GM23338 (cell line): Measurements from ENCODE around the gene SEMA4D. TPM values are rescaled to one million over a fixed set of nuclear protein-coding genes. Genes with fewer than 3 reads are reported as not detected.

Source experiments
- ATAC-seq: fragments of 200-7000 bp; cut with Tn5 transposase; 3 replicates; pipeline ENCODE4 v1.9.1; 2020
- DNase-seq: peaks from one replicate; pipeline ENCODE4 v3.0.0-alpha.2; 2015; ENCODE audit warnings: low spot score
- H2AFZ ChIP-seq: fragments of 200-600 bp; sonication (generic); 2 replicates; pipeline ENCODE4 v1.8.0; 2016; ENCODE audit warnings: antibody characterized with exemption, mild to moderate bottlenecking, moderate library complexity
- H3F3A ChIP-seq: fragments of 200-600 bp; sonication (generic); replicated peaks from 2 replicates; pipeline ENCODE4 v1.8.0; 2017; ENCODE audit warnings: antibody characterized with exemption, mixed run types, low read depth
- H3K27ac ChIP-seq: fragments of 200-600 bp; sonication (generic); 2 replicates; pipeline ENCODE4 v1.6.1; 2016; ENCODE audit warnings: low read depth
- H3K27me3 ChIP-seq: fragments of 200-600 bp; sonication (generic); 2 replicates; pipeline ENCODE4 v1.8.0; 2016; ENCODE audit warnings: mild to moderate bottlenecking, mixed run types, moderate library complexity; ENCODE audit not compliant: insufficient read depth
- H3K36me3 ChIP-seq: fragments of 200-600 bp; sonication (generic); 2 replicates; pipeline ENCODE4 v1.8.0; 2016; ENCODE audit warnings: mild to moderate bottlenecking; ENCODE audit not compliant: insufficient read depth
- H3K4me1 ChIP-seq: fragments of 200-600 bp; sonication (generic); 2 replicates; pipeline ENCODE4 v1.8.0; 2016; ENCODE audit warnings: mild to moderate bottlenecking, moderate library complexity; ENCODE audit not compliant: insufficient read depth
- H3K4me2 ChIP-seq: fragments of 200-600 bp; sonication (generic); 2 replicates; pipeline ENCODE4 v1.7.1; 2017; ENCODE audit warnings: mixed run types
- H3K4me3 ChIP-seq: fragments of 200-600 bp; sonication (generic); 2 replicates; pipeline ENCODE4 v1.6.1; 2016; ENCODE audit warnings: mixed run types
- H3K79me2 ChIP-seq: fragments of 200-600 bp; sonication (generic); replicated peaks from 2 replicates; pipeline ENCODE4 v1.8.0; 2017; ENCODE audit warnings: mild to moderate bottlenecking; ENCODE audit not compliant: insufficient read depth
- H3K9me2 ChIP-seq: fragments of 200-600 bp; sonication (generic); 2 replicates; pipeline ENCODE4 v1.8.0; 2017; ENCODE audit not compliant: insufficient read depth
- H4K20me1 ChIP-seq: fragments of 200-600 bp; sonication (generic); replicated peaks from 2 replicates; pipeline ENCODE4 v1.8.0; 2017; ENCODE audit warnings: mild to moderate bottlenecking; ENCODE audit not compliant: insufficient read depth
- H3K27ac Mint-ChIP-seq: 2 replicates; pipeline ENCODE4 v1.8.0; 2020; ENCODE audit warnings: inconsistent platforms, mild to moderate bottlenecking, moderate library complexity, mixed read lengths
- H3K27me3 Mint-ChIP-seq: 3 replicates; pipeline ENCODE4 v1.8.0; 2022; ENCODE audit warnings: low read depth, mild to moderate bottlenecking, moderate library complexity, mixed read lengths, inconsistent platforms; ENCODE audit not compliant: insufficient read depth, poor library complexity
- H3K36me3 Mint-ChIP-seq: 3 replicates; pipeline ENCODE4 v1.8.0; 2021; ENCODE audit warnings: low read depth, mild to moderate bottlenecking, inconsistent platforms, moderate library complexity, mixed read lengths
- H3K4me1 Mint-ChIP-seq: 3 replicates; pipeline ENCODE4 v1.8.0; 2020; ENCODE audit warnings: mild to moderate bottlenecking, inconsistent platforms, mixed read lengths
- H3K4me3 Mint-ChIP-seq: 3 replicates; pipeline ENCODE4 v1.8.0; 2021; ENCODE audit warnings: moderate library complexity, mild to moderate bottlenecking, inconsistent platforms, mixed read lengths
- H3K9me3 Mint-ChIP-seq: 3 replicates; pipeline ENCODE4 v1.8.0; 2020; ENCODE audit warnings: moderate library complexity, mild to moderate bottlenecking, inconsistent platforms, mixed read lengths
- CREB1 ChIP-seq: fragments of 250-450 bp; sonication (Bioruptor Pico); IDR thresholded peaks from 2 replicates; pipeline ENCODE4 v1.5.0; 2020; ENCODE audit warnings: low read depth, mild to moderate bottlenecking, moderate library complexity
- ETS1 ChIP-seq: IDR thresholded peaks from 2 replicates; pipeline ENCODE4 v1.6.1; 2016; ENCODE audit warnings: antibody characterized with exemption
- EZH2 ChIP-seq: fragments of 200-600 bp; sonication (generic); IDR thresholded peaks from one replicate; pipeline ENCODE4 v1.8.0; 2017; ENCODE audit warnings: antibody characterized with exemption, mild to moderate bottlenecking, low read depth; ENCODE audit not compliant: unreplicated experiment
- EZH2phosphoT487 ChIP-seq: fragments of 200-600 bp; sonication (generic); IDR thresholded peaks from one replicate; pipeline ENCODE4 v1.8.1; 2018; ENCODE audit warnings: antibody characterized with exemption; ENCODE audit not compliant: unreplicated experiment
- JUNB ChIP-seq: IDR thresholded peaks from one replicate; pipeline ENCODE4 v1.6.1; 2016; ENCODE audit warnings: antibody characterized with exemption; ENCODE audit not compliant: unreplicated experiment
- NANOG ChIP-seq: IDR thresholded peaks from 2 replicates; pipeline ENCODE4 v1.6.1; 2016; ENCODE audit warnings: antibody characterized with exemption, borderline replicate concordance
- POLR2AphosphoS5 ChIP-seq: IDR thresholded peaks from 2 replicates; pipeline ENCODE4 v1.6.1; 2016; ENCODE audit warnings: antibody characterized with exemption, low read depth
- REST ChIP-seq: IDR thresholded peaks from one replicate; pipeline ENCODE4 v1.6.1; 2018; ENCODE audit warnings: antibody characterized with exemption; ENCODE audit not compliant: unreplicated experiment
- STAT1 ChIP-seq: IDR thresholded peaks from one replicate; pipeline ENCODE4 v1.6.1; 2016; ENCODE audit warnings: antibody characterized with exemption; ENCODE audit not compliant: unreplicated experiment
- ZNF114 ChIP-seq: fragments of 250-450 bp; sonication (Bioruptor Pico); IDR thresholded peaks from 2 replicates; pipeline ENCODE4 v1.5.0; 2020; ENCODE audit warnings: mild to moderate bottlenecking, moderate library complexity
- ZNF331 ChIP-seq: fragments of 250-450 bp; sonication (Bioruptor Pico); IDR thresholded peaks from 2 replicates; pipeline ENCODE4 v1.5.0; 2020; ENCODE audit warnings: low read depth, mild to moderate bottlenecking, moderate library complexity
- polyA plus RNA-seq: library from polyadenylated mRNA; unstranded; fragments of >200 nt; fragmentation: Nextera tagmentation; extraction: Ambion mirVana; gene quantifications from 2 replicates; pipeline ENCODE4 v1.2.1, GENCODE V29; 2016
- total RNA-seq: library from RNA; depleted of rRNA; stranded (reverse); fragments of >200 nt; shearing (Covaris generic); gene quantifications from 2 replicates; pipeline ENCODE4 v1.2.3, GENCODE V29; 2014

The SEMA4D gene
- total and polyA plus RNA-seq, 2 experiments from 2014 or later: 19.3 to 63.0 TPM

DNA sequence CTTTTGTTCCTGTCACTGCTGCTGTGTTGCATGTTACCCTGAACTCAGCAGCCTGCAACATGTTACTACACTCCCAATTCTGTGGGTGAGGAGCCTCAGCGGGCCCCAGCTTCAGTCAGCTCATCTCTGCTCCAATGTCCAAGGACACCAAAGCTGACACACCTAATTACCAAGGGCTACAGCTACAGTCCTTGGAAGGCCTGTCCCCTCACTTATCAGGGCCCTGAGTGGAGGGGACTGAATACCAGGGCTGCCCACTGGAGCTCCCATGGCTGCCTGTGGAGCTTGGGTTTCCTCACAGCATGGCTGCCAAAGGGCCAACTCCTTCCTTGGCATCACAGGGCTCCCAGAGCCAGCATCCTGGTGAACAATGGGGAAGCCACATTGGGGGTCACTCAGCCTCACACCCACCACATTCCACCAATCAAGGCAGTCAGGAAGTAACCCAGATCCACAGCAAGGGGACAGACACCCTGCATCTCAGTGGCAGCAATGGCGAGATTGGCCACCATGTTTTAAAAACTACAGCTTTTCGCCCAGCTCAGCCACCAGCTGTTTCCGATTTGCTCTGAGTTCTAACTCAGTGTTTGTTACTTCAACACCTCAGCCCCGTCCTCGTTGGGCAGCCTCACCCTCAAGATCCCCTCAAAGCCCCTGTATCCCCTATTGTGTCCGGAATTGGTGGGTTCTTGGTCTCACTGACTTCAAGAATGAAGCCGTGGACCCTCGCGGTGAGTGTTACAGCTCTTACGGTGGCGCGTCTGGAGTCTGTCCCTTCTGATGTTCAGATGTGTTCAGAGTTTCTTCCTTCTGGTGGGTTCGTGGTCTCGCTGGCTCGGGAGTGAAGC lies 18.9 kb downstream of the SEMA4D start:
- no peak overlapping the region for H3K4me2 ChIP-seq
- no peak overlapping the region for H3K4me3 Mint-ChIP-seq

DNA sequence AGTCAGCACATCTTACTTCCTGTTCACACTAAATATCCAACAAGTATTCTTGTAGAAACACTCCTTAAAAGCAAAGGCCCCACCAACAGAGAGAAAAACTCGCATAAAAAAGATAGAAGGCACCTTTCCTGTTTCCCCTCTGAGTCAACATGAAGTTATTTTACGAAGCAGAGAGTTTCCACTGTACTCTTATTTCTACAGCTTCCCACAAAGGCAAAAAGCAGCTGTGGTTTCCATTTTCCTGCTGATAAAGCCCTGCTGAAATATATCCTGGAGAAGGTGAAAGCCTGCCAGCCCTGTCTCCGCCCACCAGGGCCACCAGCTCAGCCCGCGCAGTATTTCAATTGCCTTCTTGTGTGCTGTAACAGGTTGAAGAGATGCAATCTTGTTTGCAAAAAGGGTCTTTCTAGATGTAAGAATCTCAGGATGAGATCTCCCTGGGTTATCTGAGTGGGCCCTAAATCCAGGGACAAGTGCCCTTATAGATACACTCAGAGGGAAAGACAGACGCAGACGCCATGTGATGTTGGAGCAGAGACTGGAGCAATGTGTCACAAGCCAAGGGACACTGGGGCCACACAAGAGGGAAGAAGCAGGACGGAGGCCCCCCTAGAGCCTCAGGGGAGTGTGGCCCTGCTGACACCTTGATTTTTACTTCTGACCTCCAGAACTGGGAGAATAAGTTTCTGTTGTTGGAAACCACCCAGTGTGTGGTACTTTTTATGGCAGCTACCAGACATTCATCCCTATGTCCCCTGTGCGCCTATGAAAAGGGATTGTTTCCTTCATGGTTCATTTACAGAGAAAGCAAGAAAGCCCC lies 19.9 kb downstream of the SEMA4D start:
- Histone ChIP-seq H4K20me1 (peaks cover 7% of the 10 kb centered on the region), H3K4me1 (peaks cover 17% of the 10 kb centered on the region), H3K27me3 (no peaks in the 10 kb centered on the region), H3K4me3 (no peak overlapping the region), H3K27ac (peak overlapping the region; percentile 78; the same call in 1 of the 2 replicates), H3K36me3 (no peaks in the 10 kb centered on the region), H3K4me2 (peak overlapping the region; percentile 26; the same call in 1 of the 2 replicates), H3K79me2 (peaks cover 81% of the 10 kb centered on the region), H3K9me2 (no peaks in the 10 kb centered on the region), H2AFZ (no peak overlapping the region), H3F3A (no peaks in the 10 kb centered on the region)
- H3K4me1 Mint-ChIP-seq: peaks cover 39% of the 10 kb centered on the region
- peaks cover 9% of the 10 kb centered on the region for H3K27me3 Mint-ChIP-seq
- DNase-seq (no peak), ATAC-seq (0 out of 3 replicates have a peak, but pooled peaks have one; percentile 21)
- peak overlapping the region; percentile 60 for H3K27ac Mint-ChIP-seq
- peaks cover 23% of the 10 kb centered on the region for H3K36me3 Mint-ChIP-seq
- TF ChIP-seq ZNF114 (CRISPR knock-in tag): no peak
- TF ChIP-seq JUNB: no peak
- 0 out of 3 replicates have a peak, but pooled peaks cover 6% of the 10 kb centered on the region for H3K9me3 Mint-ChIP-seq
- no peak overlapping the region for H3K4me3 Mint-ChIP-seq

More for the DNA sequence above, 18.9 kb downstream of the SEMA4D start:
- Histone ChIP-seq H3F3A (no peaks in the 10 kb centered on the region), H3K36me3 (no peaks in the 10 kb centered on the region), H3K27me3 (no peaks in the 10 kb centered on the region), H3K27ac (no peak overlapping the region), H3K4me3 (no peak overlapping the region), H3K79me2 (peaks cover 85% of the 10 kb centered on the region), H3K4me1 (peaks cover 28% of the 10 kb centered on the region), H3K9me2 (no peaks in the 10 kb centered on the region), H4K20me1 (peaks cover 8% of the 10 kb centered on the region), H2AFZ (no peak overlapping the region)
- ATAC-seq: no peak
- H3K27ac Mint-ChIP-seq: peak overlapping the region; percentile 15; the same call in 1 of the 2 replicates
- no peak for DNase-seq
- TF ChIP-seq ZNF114 (CRISPR knock-in tag) (no peak), EZH2 (no peak), CREB1 (CRISPR knock-in tag) (no peak), ETS1 (no peak)
- H3K27me3 Mint-ChIP-seq: peaks cover 10% of the 10 kb centered on the region
- peaks cover 47% of the 10 kb centered on the region for H3K4me1 Mint-ChIP-seq
- H3K9me3 Mint-ChIP-seq: 0 out of 3 replicates have a peak, but pooled peaks cover 6% of the 10 kb centered on the region
- H3K36me3 Mint-ChIP-seq: peaks cover 23% of the 10 kb centered on the region

- ATAC-seq: no peak
- peak overlapping the region; percentile 78; the same call in 1 of the 2 replicates for H3K27ac ChIP-seq
- Mint-ChIP-seq H3K9me3 (0 out of 3 replicates have a peak, but pooled peaks cover 6% of the 10 kb centered on the region), H3K4me1 (peaks cover 32% of the 10 kb centered on the region), H3K36me3 (peaks cover 23% of the 10 kb centered on the region), H3K27ac (peak overlapping the region; percentile 60), H3K4me3 (no peak overlapping the region), H3K27me3 (peaks cover 6% of the 10 kb centered on the region)
- H3K4me3 ChIP-seq: no peak overlapping the region
- no peaks in the 10 kb centered on the region for H3F3A ChIP-seq
- peaks cover 81% of the 10 kb centered on the region for H3K79me2 ChIP-seq
- H4K20me1 ChIP-seq: peaks cover 5% of the 10 kb centered on the region; the same call in 1 of the 2 replicates
- no peak for DNase-seq
- H3K9me2 ChIP-seq: no peaks in the 10 kb centered on the region
- H3K27me3 ChIP-seq: no peaks in the 10 kb centered on the region
- no peak overlapping the region for H3K4me2 ChIP-seq
- peaks cover 11% of the 10 kb centered on the region for H3K4me1 ChIP-seq
- no peaks in the 10 kb centered on the region for H3K36me3 ChIP-seq
- no peak overlapping the region for H2AFZ ChIP-seq
- TF ChIP-seq EZH2phosphoT487 (no peak), CREB1 (CRISPR knock-in tag) (no peak), STAT1 (no peak), POLR2AphosphoS5 (no peak), REST (no peak), ZNF331 (CRISPR knock-in tag) (no peak), NANOG (no peak), EZH2 (no peak), ZNF114 (CRISPR knock-in tag) (no peak)
Measured at GRCh38 chr9:89477384-89477783, 20.5 kb downstream of the SEMA4D start.
